GM23338 (cell line): ENCODE data around the gene BMAL1. TPM values are rescaled to one million over a fixed set of nuclear protein-coding genes. Genes with fewer than 3 reads are reported as not detected.

Source experiments
- ATAC-seq: fragments of 200-7000 bp; cut with Tn5 transposase; 3 replicates; pipeline ENCODE4 v1.9.1; 2020
- DNase-seq: peaks from one replicate; pipeline ENCODE4 v3.0.0-alpha.2; 2015; ENCODE audit warnings: low spot score
- H2AFZ ChIP-seq: fragments of 200-600 bp; sonication (generic); 2 replicates; pipeline ENCODE4 v1.8.0; 2016; ENCODE audit warnings: antibody characterized with exemption, mild to moderate bottlenecking, moderate library complexity
- H3F3A ChIP-seq: fragments of 200-600 bp; sonication (generic); replicated peaks from 2 replicates; pipeline ENCODE4 v1.8.0; 2017; ENCODE audit warnings: antibody characterized with exemption, mixed run types, low read depth
- H3K27ac ChIP-seq: fragments of 200-600 bp; sonication (generic); 2 replicates; pipeline ENCODE4 v1.6.1; 2016; ENCODE audit warnings: low read depth
- H3K27me3 ChIP-seq: fragments of 200-600 bp; sonication (generic); 2 replicates; pipeline ENCODE4 v1.8.0; 2016; ENCODE audit warnings: mild to moderate bottlenecking, mixed run types, moderate library complexity; ENCODE audit not compliant: insufficient read depth
- H3K36me3 ChIP-seq: fragments of 200-600 bp; sonication (generic); 2 replicates; pipeline ENCODE4 v1.8.0; 2016; ENCODE audit warnings: mild to moderate bottlenecking; ENCODE audit not compliant: insufficient read depth
- H3K4me1 ChIP-seq: fragments of 200-600 bp; sonication (generic); 2 replicates; pipeline ENCODE4 v1.8.0; 2016; ENCODE audit warnings: mild to moderate bottlenecking, moderate library complexity; ENCODE audit not compliant: insufficient read depth
- H3K4me2 ChIP-seq: fragments of 200-600 bp; sonication (generic); 2 replicates; pipeline ENCODE4 v1.7.1; 2017; ENCODE audit warnings: mixed run types
- H3K4me3 ChIP-seq: fragments of 200-600 bp; sonication (generic); 2 replicates; pipeline ENCODE4 v1.6.1; 2016; ENCODE audit warnings: mixed run types
- H3K79me2 ChIP-seq: fragments of 200-600 bp; sonication (generic); replicated peaks from 2 replicates; pipeline ENCODE4 v1.8.0; 2017; ENCODE audit warnings: mild to moderate bottlenecking; ENCODE audit not compliant: insufficient read depth
- H3K9me2 ChIP-seq: fragments of 200-600 bp; sonication (generic); 2 replicates; pipeline ENCODE4 v1.8.0; 2017; ENCODE audit not compliant: insufficient read depth
- H4K20me1 ChIP-seq: fragments of 200-600 bp; sonication (generic); replicated peaks from 2 replicates; pipeline ENCODE4 v1.8.0; 2017; ENCODE audit warnings: mild to moderate bottlenecking; ENCODE audit not compliant: insufficient read depth
- H3K27ac Mint-ChIP-seq: 2 replicates; pipeline ENCODE4 v1.8.0; 2020; ENCODE audit warnings: inconsistent platforms, mild to moderate bottlenecking, moderate library complexity, mixed read lengths
- H3K27me3 Mint-ChIP-seq: 3 replicates; pipeline ENCODE4 v1.8.0; 2022; ENCODE audit warnings: low read depth, mild to moderate bottlenecking, moderate library complexity, mixed read lengths, inconsistent platforms; ENCODE audit not compliant: insufficient read depth, poor library complexity
- H3K36me3 Mint-ChIP-seq: 3 replicates; pipeline ENCODE4 v1.8.0; 2021; ENCODE audit warnings: low read depth, mild to moderate bottlenecking, inconsistent platforms, moderate library complexity, mixed read lengths
- H3K4me1 Mint-ChIP-seq: 3 replicates; pipeline ENCODE4 v1.8.0; 2020; ENCODE audit warnings: mild to moderate bottlenecking, inconsistent platforms, mixed read lengths
- H3K4me3 Mint-ChIP-seq: 3 replicates; pipeline ENCODE4 v1.8.0; 2021; ENCODE audit warnings: moderate library complexity, mild to moderate bottlenecking, inconsistent platforms, mixed read lengths
- H3K9me3 Mint-ChIP-seq: 3 replicates; pipeline ENCODE4 v1.8.0; 2020; ENCODE audit warnings: moderate library complexity, mild to moderate bottlenecking, inconsistent platforms, mixed read lengths
- CREB1 ChIP-seq: fragments of 250-450 bp; sonication (Bioruptor Pico); IDR thresholded peaks from 2 replicates; pipeline ENCODE4 v1.5.0; 2020; ENCODE audit warnings: low read depth, mild to moderate bottlenecking, moderate library complexity
- CTCF ChIP-seq, 2 experiments: fragments of 200-600 bp in 1 of 2; sonication (generic) in 1 of 2; conservative IDR thresholded peaks; 2 replicates each; pipeline versions ENCODE4 v1.5.1 to v1.6.1; 2016 to 2017; ENCODE audit warnings: antibody characterized with exemption in 2 of 2, low read depth in 2 of 2, mild to moderate bottlenecking in 2 of 2, moderate library complexity in 1 of 2
- ETS1 ChIP-seq: IDR thresholded peaks from 2 replicates; pipeline ENCODE4 v1.6.1; 2016; ENCODE audit warnings: antibody characterized with exemption
- EZH2 ChIP-seq: fragments of 200-600 bp; sonication (generic); IDR thresholded peaks from one replicate; pipeline ENCODE4 v1.8.0; 2017; ENCODE audit warnings: antibody characterized with exemption, mild to moderate bottlenecking, low read depth; ENCODE audit not compliant: unreplicated experiment
- EZH2phosphoT487 ChIP-seq: fragments of 200-600 bp; sonication (generic); IDR thresholded peaks from one replicate; pipeline ENCODE4 v1.8.1; 2018; ENCODE audit warnings: antibody characterized with exemption; ENCODE audit not compliant: unreplicated experiment
- JUNB ChIP-seq: IDR thresholded peaks from one replicate; pipeline ENCODE4 v1.6.1; 2016; ENCODE audit warnings: antibody characterized with exemption; ENCODE audit not compliant: unreplicated experiment
- NANOG ChIP-seq: IDR thresholded peaks from 2 replicates; pipeline ENCODE4 v1.6.1; 2016; ENCODE audit warnings: antibody characterized with exemption, borderline replicate concordance
- POLR2AphosphoS5 ChIP-seq: IDR thresholded peaks from 2 replicates; pipeline ENCODE4 v1.6.1; 2016; ENCODE audit warnings: antibody characterized with exemption, low read depth
- REST ChIP-seq: IDR thresholded peaks from one replicate; pipeline ENCODE4 v1.6.1; 2018; ENCODE audit warnings: antibody characterized with exemption; ENCODE audit not compliant: unreplicated experiment
- STAT1 ChIP-seq: IDR thresholded peaks from one replicate; pipeline ENCODE4 v1.6.1; 2016; ENCODE audit warnings: antibody characterized with exemption; ENCODE audit not compliant: unreplicated experiment
- ZNF114 ChIP-seq: fragments of 250-450 bp; sonication (Bioruptor Pico); IDR thresholded peaks from 2 replicates; pipeline ENCODE4 v1.5.0; 2020; ENCODE audit warnings: mild to moderate bottlenecking, moderate library complexity
- ZNF331 ChIP-seq: fragments of 250-450 bp; sonication (Bioruptor Pico); IDR thresholded peaks from 2 replicates; pipeline ENCODE4 v1.5.0; 2020; ENCODE audit warnings: low read depth, mild to moderate bottlenecking, moderate library complexity
- ZNF462 ChIP-seq: fragments of 250-450 bp; sonication (Bioruptor Pico); IDR thresholded peaks from 2 replicates; pipeline ENCODE4 v1.5.0; 2020; ENCODE audit warnings: mild to moderate bottlenecking, moderate library complexity
- polyA plus RNA-seq: library from polyadenylated mRNA; unstranded; fragments of >200 nt; fragmentation: Nextera tagmentation; extraction: Ambion mirVana; gene quantifications from 2 replicates; pipeline ENCODE4 v1.2.1, GENCODE V29; 2016
- total RNA-seq: library from RNA; depleted of rRNA; stranded (reverse); fragments of >200 nt; shearing (Covaris generic); gene quantifications from 2 replicates; pipeline ENCODE4 v1.2.3, GENCODE V29; 2014

The BMAL1 gene
- total and polyA plus RNA-seq, 2 experiments from 2014 or later = 5.1 to 7.2 TPM

- no peaks in the 10 kb centered on the region for H3K36me3 Mint-ChIP-seq
- Histone ChIP-seq H3K4me2 (no peak overlapping the region), H3K36me3 (no peaks in the 10 kb centered on the region), H3K4me1 (no peaks in the 10 kb centered on the region), H3K27ac (no peak overlapping the region), H3K27me3 (no peaks in the 10 kb centered on the region), H4K20me1 (no peaks in the 10 kb centered on the region), H3K4me3 (no peak overlapping the region), H3K79me2 (no peaks in the 10 kb centered on the region), H2AFZ (peak overlapping the region; percentile 69; the same call in 1 of the 2 replicates), H3K9me2 (no peaks in the 10 kb centered on the region), H3F3A (no peaks in the 10 kb centered on the region)
- H3K4me3 Mint-ChIP-seq = no peak overlapping the region
- no peak overlapping the region for H3K27ac Mint-ChIP-seq
- H3K9me3 Mint-ChIP-seq = no peaks in the 10 kb centered on the region
- DNase-seq (no peak), ATAC-seq (no peak)
- H3K27me3 Mint-ChIP-seq = no peaks in the 10 kb centered on the region
- H3K4me1 Mint-ChIP-seq = no peaks in the 10 kb centered on the region
- TF ChIP-seq STAT1 = no peak
- no peak for TF ChIP-seq EZH2phosphoT487
- no peak for TF ChIP-seq ZNF462 (CRISPR knock-in tag)
- TF ChIP-seq ZNF114 = no peak
- no peak for TF ChIP-seq CTCF (conservative IDR thresholded peaks at IDR 0.05; ENCODE audit: low read depth in 2 of 2)
- TF ChIP-seq JUNB = no peak
- TF ChIP-seq ZNF331 (CRISPR knock-in tag) = no peak
- no peak for TF ChIP-seq REST
- TF ChIP-seq NANOG = no peak
- TF ChIP-seq CREB1 (CRISPR knock-in tag) = no peak
- no peak for TF ChIP-seq ETS1
- no peak for TF ChIP-seq EZH2
- TF ChIP-seq POLR2AphosphoS5 = no peak
Measured at GRCh38 chr11:13229136-13229535, 48.5 kb upstream of the BMAL1 start.
